Mucosa of stomach (tissue), 1 donor: ENCODE measurements around the gene SUN5.
"Not testable (repeated sequence)": the region's sequence is repeated elsewhere in the genome, so short reads cannot be mapped to it uniquely, and the experiment has no call there.

Experiments used
- H3K27me3 ChIP-seq: one replicate; pipeline ENCODE4 v1.7.0; 2013; ENCODE audit warnings: mild to moderate bottlenecking, low read length; ENCODE audit not compliant: control insufficient read depth, insufficient read depth
- H3K36me3 ChIP-seq: one replicate; pipeline ENCODE4 v1.7.0; 2013; ENCODE audit warnings: low read length; ENCODE audit not compliant: control insufficient read depth, insufficient read depth
- H3K4me1 ChIP-seq: one replicate; pipeline ENCODE4 v1.7.0; 2013; ENCODE audit warnings: mild to moderate bottlenecking, low read length; ENCODE audit not compliant: control insufficient read depth, insufficient read depth
- H3K4me3 ChIP-seq: one replicate; pipeline ENCODE4 v1.7.0; 2013; ENCODE audit warnings: low read length
- H3K9ac ChIP-seq: one replicate; pipeline ENCODE4 v1.7.0; 2013; ENCODE audit warnings: mild to moderate bottlenecking, low read length, moderate library complexity
- H3K9me3 ChIP-seq: one replicate; pipeline ENCODE4 v1.7.0; 2013; ENCODE audit warnings: mild to moderate bottlenecking, low read length, moderate library complexity; ENCODE audit not compliant: control insufficient read depth
- donor health status: Pancreatic carcinoma.

Gene SUN5

GRCh38 chr20:32965581-32966373 lies 38.5 kb downstream of the SUN5 start:
- H3K9me3 ChIP-seq: no peaks in the 10 kb centered on the region
- no peaks in the 10 kb centered on the region for H3K36me3 ChIP-seq
- H3K9ac ChIP-seq: no peak overlapping the region
- H3K27me3 ChIP-seq: peaks cover 3% of the 10 kb centered on the region
- H3K4me3 ChIP-seq: no peak overlapping the region
- H3K4me1 ChIP-seq: peaks cover 3% of the 10 kb centered on the region

GRCh38 chr20:32965115-32965514 lies 39.1 kb downstream of the SUN5 start:
- Histone ChIP-seq H3K36me3 (no peaks in the 10 kb centered on the region), H3K4me1 (no peaks in the 10 kb centered on the region)

GRCh38 chr20:32964575-32964974 lies 39.7 kb downstream of the SUN5 start:
- H3K9me3 ChIP-seq: no peaks in the 10 kb centered on the region
- no peaks in the 10 kb centered on the region for H3K4me1 ChIP-seq

More at GRCh38 chr20:32965115-32965514, 39.1 kb downstream of the SUN5 start:
- Histone ChIP-seq H3K9ac (no peak overlapping the region), H3K27me3 (peaks cover 3% of the 10 kb centered on the region), H3K4me3 (no peak overlapping the region), H3K9me3 (no peaks in the 10 kb centered on the region)

GRCh38 chr20:32963176-32963575 lies 41.1 kb downstream of the SUN5 start:
- H3K4me3 ChIP-seq: no peak overlapping the region
- H3K36me3 ChIP-seq: no peaks in the 10 kb centered on the region
- H3K9ac ChIP-seq: no peak overlapping the region
- no peaks in the 10 kb centered on the region for H3K4me1 ChIP-seq
- H3K27me3 ChIP-seq: peaks cover 3% of the 10 kb centered on the region
- no peaks in the 10 kb centered on the region for H3K9me3 ChIP-seq

More at GRCh38 chr20:32964575-32964974, 39.7 kb downstream of the SUN5 start:
- Histone ChIP-seq H3K36me3 (no peaks in the 10 kb centered on the region), H3K4me3 (no peak overlapping the region), H3K9ac (no peak overlapping the region), H3K27me3 (peaks cover 3% of the 10 kb centered on the region)

- H3K9ac ChIP-seq, H3K27me3 ChIP-seq, H3K4me1 ChIP-seq, H3K36me3 ChIP-seq, H3K4me3 ChIP-seq, H3K9me3 ChIP-seq: not testable (repeated sequence)
Observed at GRCh38 chr20:32962646-32963045, 41.6 kb downstream of the SUN5 start.

GRCh38 chr20:32962053-32962452 lies 42.2 kb downstream of the SUN5 start:
- no peak overlapping the region for H3K9ac ChIP-seq

GRCh38 chr20:32960849-32961731 lies 43.1 kb downstream of the SUN5 start:
- H3K4me1 ChIP-seq: no peaks in the 10 kb centered on the region
- H3K4me3 ChIP-seq: no peak overlapping the region
- no peak overlapping the region for H3K9ac ChIP-seq

More at GRCh38 chr20:32962053-32962452, 42.2 kb downstream of the SUN5 start:
- Histone ChIP-seq H3K9me3 (no peaks in the 10 kb centered on the region), H3K27me3 (peaks cover 3% of the 10 kb centered on the region), H3K4me3 (no peak overlapping the region), H3K4me1 (no peaks in the 10 kb centered on the region), H3K36me3 (no peaks in the 10 kb centered on the region)

GRCh38 chr20:32960222-32960518 lies 44.1 kb downstream of the SUN5 start:
- Histone ChIP-seq H3K9ac (no peak overlapping the region), H3K36me3 (no peaks in the 10 kb centered on the region), H3K27me3 (no peaks in the 10 kb centered on the region), H3K4me3 (no peak overlapping the region), H3K9me3 (no peaks in the 10 kb centered on the region), H3K4me1 (no peaks in the 10 kb centered on the region)

More at GRCh38 chr20:32960849-32961731, 43.1 kb downstream of the SUN5 start:
- Histone ChIP-seq H3K27me3 (peaks cover 3% of the 10 kb centered on the region), H3K9me3 (no peaks in the 10 kb centered on the region), H3K36me3 (no peaks in the 10 kb centered on the region)

- Histone ChIP-seq H3K36me3 (no peaks in the 10 kb centered on the region), H3K4me3 (no peak overlapping the region), H3K9me3 (no peaks in the 10 kb centered on the region), H3K27me3 (no peaks in the 10 kb centered on the region), H3K4me1 (no peaks in the 10 kb centered on the region), H3K9ac (no peak overlapping the region)
Observed at GRCh38 chr20:32959351-32960221, 44.6 kb downstream of the SUN5 start.

- Histone ChIP-seq H3K9me3 (no peaks in the 10 kb centered on the region), H3K27me3 (no peaks in the 10 kb centered on the region), H3K4me1 (no peaks in the 10 kb centered on the region), H3K9ac (no peak overlapping the region), H3K4me3 (no peak overlapping the region), H3K36me3 (no peaks in the 10 kb centered on the region)
Observed at GRCh38 chr20:32958574-32958973, 45.7 kb downstream of the SUN5 start.

GRCh38 chr20:32957459-32957858 lies 46.8 kb downstream of the SUN5 start:
- no peaks in the 10 kb centered on the region for H3K4me1 ChIP-seq
- no peaks in the 10 kb centered on the region for H3K27me3 ChIP-seq
- H3K9me3 ChIP-seq: no peaks in the 10 kb centered on the region
- no peak overlapping the region for H3K9ac ChIP-seq
- H3K36me3 ChIP-seq: no peaks in the 10 kb centered on the region
- H3K4me3 ChIP-seq: no peak overlapping the region
